ENCODE results near the gene FCGR3A.
"Not testable (repeated sequence)": the region's sequence is repeated elsewhere in the genome, so short reads cannot be mapped to it uniquely, and the experiment has no call there.

Gene FCGR3A

GRCh38 chr1:161530158-161530557, 19.5 kb downstream of the FCGR3A start:
- DNase-seq (ENCODE audit: low spot score), result not testable (repeated sequence)

DNA sequence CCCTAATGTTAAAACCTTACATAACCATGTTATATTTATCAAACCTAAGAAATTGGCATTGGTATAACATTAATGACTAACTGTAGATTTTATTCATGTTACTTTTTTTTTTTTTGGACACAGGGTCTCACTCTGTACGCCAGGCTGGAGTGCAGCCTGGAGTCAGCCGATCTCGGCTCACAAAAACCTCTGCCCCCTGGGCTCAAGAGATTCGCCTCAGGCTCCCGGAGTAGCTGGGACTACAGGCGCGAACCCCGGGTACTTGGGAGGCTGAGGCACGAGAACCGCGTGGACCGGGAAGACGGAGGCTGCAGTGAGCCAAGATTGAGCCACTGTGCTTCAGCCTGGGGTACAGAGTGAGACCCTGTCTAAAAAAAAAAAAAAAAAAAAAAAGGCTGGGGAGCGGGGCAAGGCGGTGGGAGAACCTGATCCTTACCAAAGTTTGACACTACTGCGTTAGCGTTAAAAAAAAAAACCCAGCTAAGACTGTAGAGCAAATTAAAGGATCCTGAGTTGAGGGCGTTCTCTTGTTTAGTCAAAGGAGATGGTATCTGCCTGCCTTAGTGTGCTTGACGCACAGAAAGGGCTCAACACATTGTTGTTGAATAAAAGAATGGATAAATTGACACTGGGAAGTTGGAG, 20.0 kb downstream of the FCGR3A start:
- not testable (repeated sequence) for DNase-seq (ENCODE audit: low spot score)

DNA sequence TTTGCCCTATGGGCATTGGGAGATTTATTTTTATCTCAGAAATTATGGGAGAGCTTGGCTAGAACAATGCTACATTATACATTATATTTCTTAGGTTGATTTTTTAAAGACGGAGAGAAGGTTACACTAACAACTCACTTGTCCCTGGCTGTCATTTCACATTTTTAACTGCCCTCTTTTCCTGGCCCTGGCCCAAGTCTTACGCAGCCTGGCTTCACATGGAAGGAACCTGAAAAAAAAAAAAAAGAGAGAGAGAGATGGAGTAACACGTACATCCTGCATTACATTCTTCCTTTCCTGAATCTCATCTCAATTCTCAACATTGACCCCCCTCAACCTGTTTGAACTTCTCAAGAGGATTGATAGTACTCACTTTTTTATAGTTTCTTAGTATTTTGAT, 21.1 kb downstream of the FCGR3A start:
- DNase-seq (ENCODE audit: low spot score), result not testable (repeated sequence)

DNA sequence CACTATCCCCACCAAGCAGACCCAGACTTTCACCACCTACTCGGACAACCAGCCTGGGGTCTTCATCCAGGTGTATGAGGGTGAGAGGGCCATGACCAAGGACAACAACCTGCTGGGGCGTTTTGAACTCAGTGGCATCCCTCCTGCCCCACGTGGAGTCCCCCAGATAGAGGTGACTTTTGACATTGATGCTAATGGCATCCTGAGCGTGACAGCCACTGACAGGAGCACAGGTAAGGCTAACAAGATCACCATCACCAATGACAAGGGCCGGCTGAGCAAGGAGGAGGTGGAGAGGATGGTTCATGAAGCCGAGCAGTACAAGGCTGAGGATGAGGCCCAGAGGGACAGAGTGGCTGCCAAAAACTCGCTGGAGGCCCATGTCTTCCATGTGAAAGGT, 23.7 kb downstream of the FCGR3A start:
- not testable (repeated sequence) for DNase-seq (ENCODE audit: low spot score)

DNA sequence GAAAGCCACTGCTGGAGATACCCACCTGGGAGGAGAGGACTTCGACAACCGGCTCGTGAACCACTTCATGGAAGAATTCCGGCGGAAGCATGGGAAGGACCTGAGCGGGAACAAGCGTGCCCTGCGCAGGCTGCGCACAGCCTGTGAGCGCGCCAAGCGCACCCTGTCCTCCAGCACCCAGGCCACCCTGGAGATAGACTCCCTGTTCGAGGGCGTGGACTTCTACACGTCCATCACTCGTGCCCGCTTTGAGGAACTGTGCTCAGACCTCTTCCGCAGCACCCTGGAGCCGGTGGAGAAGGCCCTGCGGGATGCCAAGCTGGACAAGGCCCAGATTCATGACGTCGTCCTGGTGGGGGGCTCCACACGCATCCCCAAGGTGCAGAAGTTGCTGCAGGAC, 24.3 kb downstream of the FCGR3A start:
- not testable (repeated sequence) for DNase-seq (ENCODE audit: low spot score)

- not testable (repeated sequence) for DNase-seq (ENCODE audit: low spot score)
Measured at GRCh38 chr1:161524742-161525291, 24.8 kb downstream of the FCGR3A start.

- DNase-seq (ENCODE audit: low spot score), result peak; percentile 57
Measured at GRCh38 chr1:161523817-161524741, 25.5 kb downstream of the FCGR3A start, which contains the start of gene HSPA6. HSPA6 (plus strand) TSS chr1:161524540; CDS start chr1:161524659, 119 bp downstream.

GRCh38 chr1:161523041-161523816, 26.4 kb downstream of the FCGR3A start:
- not testable (repeated sequence) for DNase-seq (ENCODE audit: low spot score)

GRCh38 chr1:161513953-161514352, 35.7 kb downstream of the FCGR3A start:
- not testable (repeated sequence) for DNase-seq (ENCODE audit: low spot score)

DNA sequence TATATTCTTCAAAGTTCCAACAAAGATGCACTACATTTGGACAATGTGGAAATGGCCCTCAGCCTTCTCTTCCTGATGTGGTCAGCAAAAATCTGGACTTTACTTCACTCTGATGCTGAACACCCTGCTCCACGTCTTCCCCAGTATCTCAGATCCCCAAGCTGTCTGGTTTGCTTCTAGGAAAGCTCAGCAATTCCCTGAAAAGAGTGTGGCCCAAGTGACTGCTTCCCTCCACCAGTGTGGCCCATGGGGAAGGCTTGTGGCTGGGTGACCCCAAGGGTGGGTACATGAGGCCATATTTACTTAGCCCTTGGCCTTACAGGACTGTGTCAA, 36.2 kb downstream of the FCGR3A start:
- DNase-seq (ENCODE audit: low spot score), result not testable (repeated sequence)

DNA sequence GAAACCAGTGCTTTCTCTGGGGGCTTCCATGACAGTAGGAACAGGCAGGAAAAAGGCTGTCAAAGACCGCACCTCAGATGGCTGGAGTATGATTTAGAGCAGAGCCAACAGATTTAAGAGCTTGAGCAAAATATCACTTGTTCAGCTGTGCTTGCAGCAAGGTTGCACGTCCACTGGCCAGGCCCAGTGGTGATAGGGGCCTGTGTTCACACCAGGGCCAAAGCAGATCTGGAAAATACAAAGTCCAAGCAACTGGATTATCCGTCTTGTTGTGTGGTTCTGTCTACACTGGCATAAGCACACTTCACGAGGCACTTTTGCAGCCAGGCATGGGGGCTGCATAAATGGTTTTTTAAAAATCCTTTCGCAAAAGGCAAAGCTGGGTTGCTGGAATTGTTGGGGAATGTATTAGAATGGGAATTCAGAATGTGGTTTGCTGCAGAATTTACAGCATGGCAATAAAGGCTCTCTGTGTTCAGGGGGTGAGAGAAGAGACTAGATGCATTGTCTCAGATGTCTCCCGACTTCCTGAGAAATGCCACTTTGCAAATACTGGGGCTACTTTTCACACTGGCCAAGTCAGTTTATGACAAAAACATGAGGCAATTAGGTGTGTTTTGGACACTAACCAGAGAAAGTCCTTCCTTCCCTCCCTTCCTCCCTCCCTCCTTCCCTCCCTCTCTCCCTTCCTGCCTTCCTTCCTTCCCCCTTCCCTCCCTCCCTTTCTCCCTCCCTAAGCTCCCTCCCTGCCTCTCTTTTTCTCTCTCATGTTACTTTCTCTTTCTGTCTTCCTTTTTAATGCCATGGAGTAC, 36.8 kb downstream of the FCGR3A start:
- DNase-seq (ENCODE audit: low spot score), result not testable (repeated sequence)

DNA sequence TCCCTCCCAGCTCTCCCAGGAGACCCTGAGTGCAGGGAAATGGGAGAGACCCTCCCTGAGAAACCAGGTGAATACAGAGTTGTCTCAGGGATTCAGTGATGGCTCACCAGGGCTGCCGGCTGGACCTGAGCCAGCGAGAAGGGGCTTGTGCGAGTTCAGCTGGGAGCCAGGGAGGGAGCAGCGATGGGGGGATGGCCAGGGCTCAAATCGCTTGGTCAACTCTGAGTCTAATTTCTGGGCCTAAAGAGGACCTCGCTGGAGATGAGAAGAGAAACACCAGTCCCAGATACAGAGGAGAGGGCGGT, 37.9 kb downstream of the FCGR3A start:
- no peak for DNase-seq (ENCODE audit: low spot score)

GRCh38 chr1:161511018-161511755, 38.4 kb downstream of the FCGR3A start:
- no peak for DNase-seq (ENCODE audit: low spot score)

DNA sequence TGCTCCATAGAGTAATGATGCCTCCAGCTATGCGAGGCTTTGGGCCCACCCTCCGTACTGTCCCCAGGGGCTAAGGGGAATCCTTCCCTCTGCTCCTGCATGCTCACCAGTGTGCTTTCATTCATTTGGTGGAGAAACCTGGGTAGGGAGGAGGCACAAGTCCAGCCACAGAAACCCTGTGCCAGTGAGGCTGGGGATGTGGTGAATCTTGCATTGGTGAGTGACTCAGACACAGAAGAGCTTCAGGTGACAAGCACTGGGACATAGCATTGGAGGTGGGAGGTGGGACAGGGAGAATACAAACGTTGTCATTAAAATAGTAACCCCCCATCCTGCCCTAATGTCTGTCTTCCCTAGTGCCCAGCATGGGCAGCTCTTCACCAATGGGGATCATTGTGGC, 39.1 kb downstream of the FCGR3A start:
- no peak for DNase-seq (ENCODE audit: low spot score)

DNA sequence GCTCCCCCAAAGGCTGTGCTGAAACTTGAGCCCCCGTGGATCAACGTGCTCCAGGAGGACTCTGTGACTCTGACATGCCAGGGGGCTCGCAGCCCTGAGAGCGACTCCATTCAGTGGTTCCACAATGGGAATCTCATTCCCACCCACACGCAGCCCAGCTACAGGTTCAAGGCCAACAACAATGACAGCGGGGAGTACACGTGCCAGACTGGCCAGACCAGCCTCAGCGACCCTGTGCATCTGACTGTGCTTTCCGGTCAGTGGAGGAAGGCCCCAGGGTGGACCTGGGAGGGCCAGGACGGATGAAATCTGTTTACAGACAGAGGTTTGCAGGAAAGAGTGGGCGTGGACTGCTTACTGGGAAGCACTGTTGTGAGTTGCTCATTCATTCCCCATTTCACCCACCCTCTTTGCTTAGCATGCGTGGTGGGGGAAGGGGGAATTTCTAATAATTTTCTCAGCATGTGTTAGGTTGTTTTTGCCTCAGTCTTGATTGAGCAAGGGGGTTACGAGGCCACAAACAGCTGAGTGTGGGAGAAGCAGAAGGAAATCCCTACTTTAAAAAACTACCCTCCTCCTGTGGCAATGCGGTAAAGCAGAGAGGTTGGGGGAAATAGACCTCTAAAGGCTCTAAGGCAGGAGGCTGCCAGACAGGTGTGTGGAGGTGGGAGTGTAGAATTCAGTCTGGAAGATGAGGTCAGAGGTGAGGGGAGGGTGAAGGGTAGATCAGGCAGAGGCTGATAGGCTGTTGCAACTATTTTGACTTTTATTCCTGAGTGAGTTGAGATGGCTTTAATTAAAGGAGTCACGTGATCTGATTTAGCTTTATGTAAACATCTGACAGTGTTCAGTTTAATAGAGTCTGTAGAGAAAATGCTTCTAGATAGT, 43.0 kb downstream of the FCGR3A start:
- no peak for DNase-seq (ENCODE audit: low spot score)

GRCh38 chr1:161505686-161506085, 43.9 kb downstream of the FCGR3A start:
- DNase-seq (ENCODE audit: low spot score), result no peak

GRCh38 chr1:161503394-161503748, 46.2 kb downstream of the FCGR3A start:
- no peak for DNase-seq (ENCODE audit: low spot score)

DNA sequence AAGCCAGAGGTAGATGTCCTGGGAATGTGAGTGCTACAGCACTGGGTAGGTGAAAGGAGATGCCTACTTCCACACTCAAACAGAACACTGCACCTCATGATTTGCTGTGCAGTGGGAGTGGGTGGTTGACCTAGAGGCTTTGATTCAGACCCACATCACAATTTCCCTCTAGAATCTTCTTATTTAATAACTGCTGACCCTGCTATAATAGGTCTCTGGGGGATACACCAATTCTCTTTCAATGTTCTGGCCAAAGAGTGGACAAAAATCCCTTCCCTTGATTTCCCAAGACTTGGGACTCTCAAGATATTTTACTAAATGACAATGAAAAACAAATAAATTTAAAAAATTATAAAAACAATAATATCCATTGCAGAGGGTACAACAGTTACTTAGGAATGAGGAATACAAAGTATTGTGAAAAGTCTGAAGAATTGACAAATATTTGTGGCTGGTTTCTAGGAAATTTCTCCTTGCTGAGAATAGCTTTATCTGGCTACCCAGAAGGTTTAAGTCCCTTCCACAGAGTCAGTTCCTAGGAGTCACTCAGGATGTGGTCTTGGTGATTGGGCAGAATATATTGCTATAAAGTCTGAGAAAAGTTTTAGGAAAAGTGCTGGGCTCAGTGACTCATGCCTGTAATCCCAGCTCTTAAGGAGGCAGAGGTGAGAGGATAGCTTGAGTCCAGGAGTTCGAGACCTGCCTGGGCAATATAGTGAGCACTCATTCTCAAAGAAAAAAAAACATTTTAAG, 46.8 kb downstream of the FCGR3A start:
- no peak for DNase-seq (ENCODE audit: low spot score)

- DNase-seq (ENCODE audit: low spot score), result no peak
Measured at GRCh38 chr1:161502181-161502580, 47.4 kb downstream of the FCGR3A start.

Measured in HuH-7 (cell line).